NCI-H446 treated with DMSO at 0.1 percent for 48 hours (cell line): ENCODE data around the gene CORIN.

Experiments used
- DNase-seq: peaks from one replicate; lab custom pipeline; 2025; lab: John Stamatoyannopoulos, UW

CORIN gene

DNA sequence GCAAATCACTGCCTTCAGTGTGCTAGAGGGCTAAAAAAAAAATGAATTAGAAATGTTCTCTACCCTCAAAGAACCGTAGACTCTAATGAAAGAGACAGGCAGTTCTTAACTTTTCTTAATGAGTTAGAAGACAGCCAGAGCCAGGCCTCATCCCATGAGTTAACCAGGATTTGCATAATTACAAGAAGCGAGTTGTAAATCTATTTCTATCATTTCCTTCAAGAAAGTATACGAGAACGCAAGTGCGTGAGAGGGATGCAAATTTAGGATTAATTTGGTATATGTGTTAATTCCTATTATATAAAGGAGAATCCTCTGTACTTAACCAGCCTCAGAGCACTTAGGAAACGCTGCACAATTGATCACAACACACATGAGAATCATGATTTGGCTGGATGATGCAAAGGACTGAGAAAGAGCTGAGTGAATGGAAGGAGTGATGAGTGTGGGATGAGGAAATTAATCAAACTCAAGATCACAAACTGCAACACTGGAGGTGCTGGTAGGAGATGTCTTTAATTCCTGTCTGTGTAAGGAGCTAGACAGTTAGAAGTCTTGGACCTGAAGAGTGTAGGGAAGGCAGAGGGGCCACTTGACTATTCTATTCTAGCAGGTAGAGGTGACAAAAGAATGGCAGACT lies 195.6 kb downstream of the CORIN start:
- no peak for DNase-seq

DNA sequence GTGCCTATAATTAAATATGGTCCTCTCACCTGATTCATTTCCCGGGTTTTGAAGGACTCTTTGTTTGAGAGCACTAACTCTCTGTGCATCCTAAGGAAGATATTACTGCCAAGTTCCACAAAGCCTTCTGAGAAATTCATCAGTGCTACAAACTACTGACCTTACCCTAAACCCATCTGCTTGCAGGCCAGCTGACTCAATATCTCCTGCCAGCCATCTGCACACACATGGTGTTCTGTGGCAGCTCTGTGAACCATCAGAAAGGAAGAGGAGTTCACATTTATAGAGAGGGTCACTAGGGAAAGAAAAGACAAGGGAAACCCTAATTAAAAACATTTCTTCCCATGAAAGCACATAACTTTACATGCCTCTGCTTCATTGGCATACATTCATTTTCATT lies 196.1 kb downstream of the CORIN start:
- DNase-seq, result no peak

DNA sequence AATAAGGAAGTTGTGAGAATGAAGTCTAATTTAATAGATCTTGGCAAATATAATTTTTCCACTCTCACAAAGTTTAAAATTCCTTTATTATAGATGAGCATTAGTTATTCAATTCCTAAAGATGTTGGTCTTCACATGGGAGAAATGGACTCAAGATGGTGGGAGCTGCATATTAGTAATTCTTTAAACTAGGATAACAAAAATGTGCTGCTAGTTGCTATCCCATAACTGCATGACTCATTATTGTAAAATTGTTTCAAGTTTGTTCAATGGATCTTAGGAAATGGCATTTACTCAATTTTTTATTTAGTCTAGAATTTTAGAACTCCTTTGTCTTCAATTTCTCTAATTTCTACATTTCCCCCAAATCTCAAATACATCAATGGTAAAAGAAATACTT lies 197.0 kb downstream of the CORIN start:
- no peak for DNase-seq

DNA sequence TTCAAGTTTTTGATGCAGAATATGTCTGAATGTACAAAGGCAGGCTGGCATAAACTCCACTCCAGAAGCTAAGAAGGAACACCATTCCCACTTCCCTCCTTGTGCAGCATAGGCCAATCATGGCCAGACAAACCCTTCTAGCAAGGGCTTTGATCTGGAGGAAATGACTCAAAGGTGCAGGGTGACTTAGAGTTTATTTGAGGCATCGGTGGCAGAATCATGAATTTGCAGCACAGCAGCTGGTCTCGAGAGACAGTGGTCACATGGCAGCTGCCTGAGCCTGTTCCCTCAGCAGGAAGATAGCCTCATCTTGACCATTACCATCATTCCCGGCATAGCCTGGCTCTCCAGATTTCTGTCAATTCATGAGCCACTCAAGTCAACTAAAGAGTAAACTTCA lies 198.3 kb downstream of the CORIN start:
- no peak for DNase-seq

DNA sequence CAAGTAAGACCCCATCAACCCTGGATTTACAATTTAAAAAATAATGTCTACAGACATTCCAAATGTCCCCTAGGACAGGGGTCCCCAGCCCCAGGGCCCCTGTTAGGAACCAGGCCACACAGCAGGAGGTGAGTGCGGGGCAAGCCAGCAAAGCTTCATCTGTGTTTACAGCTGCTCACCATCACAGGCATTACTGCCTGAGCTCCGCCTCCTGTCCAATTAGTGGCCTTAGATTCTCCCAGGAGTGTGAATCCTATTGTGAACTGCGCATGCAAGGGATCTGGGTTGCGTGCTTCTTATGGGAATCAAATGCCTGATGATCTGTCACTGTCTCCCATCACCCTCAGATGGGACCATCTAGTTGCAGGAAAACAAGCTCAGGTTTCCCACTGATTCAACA lies 206.7 kb downstream of the CORIN start:
- no peak for DNase-seq

DNA sequence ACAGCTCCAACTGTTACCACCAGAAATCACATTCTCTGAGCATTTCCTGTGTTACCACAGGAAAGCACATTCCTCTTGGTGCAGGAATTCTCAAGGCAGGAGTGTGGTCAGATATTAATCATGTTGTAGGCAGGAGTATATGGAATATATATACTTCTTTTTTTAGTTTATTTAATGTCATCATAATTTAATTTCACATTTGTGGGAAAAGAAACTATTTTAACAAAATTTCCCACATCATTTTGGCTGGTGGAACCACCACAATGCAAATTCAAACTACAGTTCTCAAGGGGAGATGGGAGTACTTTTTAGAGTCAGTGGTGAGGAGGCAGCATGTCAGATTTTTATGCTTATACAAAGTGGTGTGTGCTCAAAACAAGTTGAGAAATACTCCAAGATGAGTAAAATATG lies 213.8 kb downstream of the CORIN start:
- no peak for DNase-seq

DNA sequence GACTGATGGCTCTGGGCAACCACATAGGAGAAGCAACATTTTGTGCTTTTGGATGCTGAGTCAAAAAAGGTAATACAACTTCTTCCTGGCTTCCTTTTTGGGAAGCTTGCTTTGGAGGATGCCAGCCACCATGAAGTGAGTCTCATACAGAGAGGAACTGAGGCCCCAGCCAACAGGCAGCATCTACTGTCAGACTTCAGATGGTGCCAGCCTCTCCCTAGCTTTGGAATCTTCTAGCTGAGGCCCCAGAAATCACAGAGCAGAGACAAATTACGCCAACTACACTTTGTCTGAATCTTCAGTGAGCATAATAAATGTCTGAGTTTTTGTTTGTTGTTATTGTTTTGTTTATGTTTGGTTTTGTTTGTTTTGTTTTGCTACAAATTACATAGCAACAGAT lies 216.7 kb downstream of the CORIN start:
- DNase-seq, result no peak

DNA sequence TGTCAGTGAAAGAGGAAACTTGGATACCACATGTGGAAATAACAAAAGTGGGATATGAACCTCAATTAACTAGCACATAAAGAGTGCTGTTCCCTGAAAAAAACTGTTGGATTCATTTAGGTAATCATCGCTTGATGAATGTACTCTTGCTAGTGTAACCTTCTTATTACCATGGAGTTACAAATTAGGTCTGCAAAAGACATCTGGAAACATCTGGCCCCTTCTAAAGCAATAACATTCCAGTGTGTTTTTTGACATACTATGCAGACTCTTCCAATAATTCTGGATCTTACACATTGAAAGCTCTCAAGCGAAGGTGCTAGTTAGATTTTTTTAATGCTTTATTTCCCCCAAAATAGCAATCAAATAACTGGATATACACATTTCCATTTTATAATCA lies 218.2 kb downstream of the CORIN start:
- no peak for DNase-seq

DNA sequence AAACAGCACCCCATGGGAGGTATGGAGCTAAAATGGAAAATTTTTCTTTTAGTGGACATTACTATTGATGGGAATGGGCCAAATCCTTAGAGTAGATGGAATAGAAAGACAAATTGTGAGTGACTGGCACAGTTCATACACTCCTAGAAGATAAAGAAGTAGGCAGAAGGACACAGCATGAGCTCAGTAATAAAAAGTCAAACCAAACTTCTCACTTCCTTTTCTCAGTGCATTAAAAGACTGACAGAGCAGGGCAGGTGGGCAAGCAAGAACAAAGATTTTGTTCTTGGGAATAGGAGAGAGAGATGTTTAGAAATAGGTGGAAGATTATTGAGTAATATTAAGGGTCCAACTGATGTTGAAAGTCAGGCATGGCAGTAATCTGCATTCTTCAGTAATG lies 220.3 kb downstream of the CORIN start:
- DNase-seq, result no peak

DNA sequence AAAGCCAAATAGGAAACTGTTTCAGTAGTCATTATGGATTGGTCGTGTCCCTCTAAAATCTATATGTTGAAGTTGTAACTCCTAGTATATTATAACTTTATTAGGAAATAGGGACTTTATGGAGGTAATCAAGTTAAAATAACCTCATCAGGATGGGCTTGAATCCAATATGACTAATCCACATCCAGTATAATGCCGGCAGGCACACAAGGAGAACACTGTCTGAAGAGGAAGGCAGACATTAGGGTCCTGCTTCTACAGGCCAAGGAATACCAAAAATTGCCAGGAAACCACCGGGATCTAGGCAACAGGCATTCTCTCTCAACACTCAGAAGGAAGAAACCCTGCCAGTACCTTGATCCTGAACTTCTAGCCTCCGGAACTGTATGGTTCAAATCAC lies 222.5 kb downstream of the CORIN start:
- DNase-seq, result no peak

DNA sequence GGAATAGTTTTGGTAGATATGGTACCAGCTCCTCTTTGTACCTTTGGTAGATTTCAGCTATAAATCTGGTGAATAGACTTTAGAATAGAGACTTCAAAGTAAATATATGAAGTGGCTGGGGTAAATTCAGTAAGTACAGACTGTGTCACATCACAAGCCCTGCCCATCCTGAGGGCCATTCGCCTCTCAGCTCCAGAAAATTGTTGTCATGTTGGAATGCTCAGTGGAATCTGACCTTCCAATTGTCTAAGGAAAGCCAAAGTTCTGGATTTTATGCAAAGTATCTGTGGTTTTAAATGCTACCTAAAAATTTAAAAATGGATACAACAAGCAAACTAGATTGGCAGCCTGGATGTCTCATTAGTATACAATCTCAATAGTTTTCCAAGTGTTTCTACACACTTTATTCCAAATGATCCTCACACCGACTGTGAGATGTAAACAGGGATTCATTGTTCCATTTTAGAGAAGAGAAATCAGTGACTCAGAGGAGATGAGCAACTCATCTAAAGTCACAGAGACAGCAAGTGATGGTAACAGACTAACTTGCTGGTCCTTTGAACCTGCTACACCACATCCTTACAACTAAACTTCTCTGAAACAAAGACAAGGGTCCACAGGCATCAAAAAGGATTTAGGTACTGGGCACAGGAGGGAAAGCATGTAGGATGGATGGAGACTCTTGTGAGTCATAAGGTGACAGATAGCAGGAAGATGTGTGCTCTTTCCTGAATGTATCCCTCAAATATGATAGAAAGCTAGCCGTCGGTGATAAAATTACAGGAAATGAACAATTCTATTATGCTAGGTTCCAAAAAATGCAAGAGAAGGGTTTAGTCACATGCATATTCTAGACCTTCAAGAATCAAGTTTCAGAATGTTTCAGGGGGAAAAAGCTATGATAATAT lies 225.5 kb downstream of the CORIN start:
- no peak for DNase-seq

DNA sequence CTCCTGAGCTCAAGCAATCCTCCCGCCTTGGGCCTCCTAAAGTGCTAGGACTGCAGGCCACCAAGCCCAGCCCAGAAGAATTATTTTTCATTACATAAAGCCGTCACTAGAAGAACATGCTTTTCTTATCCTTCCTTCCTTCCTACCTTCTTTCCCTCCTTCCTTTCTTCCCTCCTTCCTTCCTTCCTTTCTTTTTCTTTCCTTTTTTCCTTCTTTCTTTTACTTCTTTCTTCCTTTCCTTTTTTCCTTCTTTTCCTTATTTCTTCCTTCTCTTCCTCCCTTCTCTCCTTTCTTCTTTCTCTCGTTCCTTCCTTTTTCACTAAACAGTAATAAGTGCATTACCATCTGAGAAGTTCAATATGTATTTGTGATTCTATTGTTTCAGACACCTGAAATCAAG lies 231.4 kb downstream of the CORIN start:
- no peak for DNase-seq

DNA sequence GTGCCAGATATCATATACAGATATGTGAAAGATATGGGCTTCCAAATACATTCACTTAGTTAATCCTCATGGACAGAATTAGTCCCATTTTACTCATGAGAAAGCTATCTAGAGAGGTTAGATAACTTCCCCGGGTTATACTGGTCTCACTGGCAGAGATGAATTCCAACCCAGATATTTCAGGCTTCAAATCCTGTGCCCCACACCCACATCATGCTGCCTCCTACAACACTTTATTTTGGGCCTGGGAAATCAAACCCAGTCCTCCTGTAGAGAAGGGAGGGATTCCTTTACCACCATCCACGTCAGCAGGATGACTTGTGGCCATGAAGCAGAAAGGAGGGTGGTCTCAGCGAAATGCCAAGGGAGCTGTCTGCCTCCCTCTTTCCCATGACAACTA lies 239.0 kb downstream of the CORIN start:
- no peak for DNase-seq

DNA sequence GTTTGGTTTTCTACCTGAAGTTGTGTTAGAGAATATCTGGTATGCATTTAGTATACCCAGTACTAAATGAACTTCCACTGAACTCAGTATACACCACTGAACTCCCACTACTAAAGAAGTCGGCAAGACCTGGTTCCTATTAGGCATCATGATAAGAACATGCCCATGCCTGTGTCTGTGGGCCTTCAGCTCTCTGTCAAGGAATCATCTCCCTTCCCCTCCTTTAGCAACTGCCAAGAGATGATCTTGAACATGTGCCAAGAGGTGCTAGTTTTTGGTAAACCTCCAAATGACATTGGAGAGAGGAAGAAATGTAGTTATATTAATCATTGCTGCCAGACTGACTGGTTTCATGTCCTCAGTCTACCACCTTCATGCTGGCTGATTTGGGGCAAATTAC lies 239.5 kb downstream of the CORIN start:
- DNase-seq, result peak; percentile 62

DNA sequence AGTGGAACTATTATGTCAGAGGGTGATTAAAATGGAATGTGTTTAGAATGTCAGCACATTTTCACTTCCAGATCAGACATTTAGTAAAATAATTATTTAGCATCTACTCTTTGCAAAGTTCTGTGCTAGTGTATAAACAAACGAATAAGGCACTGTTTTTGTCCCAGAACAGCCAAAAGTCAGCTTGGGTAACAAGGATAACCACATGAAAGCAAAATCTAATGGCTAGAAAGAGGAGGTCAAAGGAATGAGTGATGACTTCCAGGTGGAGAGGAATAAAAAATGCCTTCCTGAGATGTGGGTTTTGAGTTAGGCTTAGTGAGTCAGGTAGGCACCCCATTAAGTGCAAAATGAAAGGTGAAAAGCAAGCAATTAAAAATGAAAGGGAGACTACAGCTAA lies 240.2 kb downstream of the CORIN start:
- no peak for DNase-seq

DNA sequence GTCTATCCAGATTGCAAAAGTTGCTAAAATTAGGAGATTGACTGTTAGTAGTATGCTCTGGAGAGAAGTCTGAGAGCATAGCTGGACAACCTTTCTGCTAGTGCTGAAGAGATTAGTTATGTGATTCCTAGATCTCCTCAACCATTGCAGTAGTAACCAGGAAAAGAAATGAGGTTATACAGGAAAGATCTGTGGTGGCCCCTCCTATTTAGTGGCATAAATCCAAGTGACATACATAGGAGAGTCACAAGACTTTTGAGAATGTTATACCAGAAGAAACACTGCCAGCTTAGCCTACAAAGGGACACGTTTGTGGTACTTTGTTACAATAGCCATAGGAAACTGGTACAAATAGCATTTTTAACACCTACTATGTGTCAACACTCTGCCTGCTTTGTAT lies 247.5 kb downstream of the CORIN start:
- DNase-seq, result no peak

DNA sequence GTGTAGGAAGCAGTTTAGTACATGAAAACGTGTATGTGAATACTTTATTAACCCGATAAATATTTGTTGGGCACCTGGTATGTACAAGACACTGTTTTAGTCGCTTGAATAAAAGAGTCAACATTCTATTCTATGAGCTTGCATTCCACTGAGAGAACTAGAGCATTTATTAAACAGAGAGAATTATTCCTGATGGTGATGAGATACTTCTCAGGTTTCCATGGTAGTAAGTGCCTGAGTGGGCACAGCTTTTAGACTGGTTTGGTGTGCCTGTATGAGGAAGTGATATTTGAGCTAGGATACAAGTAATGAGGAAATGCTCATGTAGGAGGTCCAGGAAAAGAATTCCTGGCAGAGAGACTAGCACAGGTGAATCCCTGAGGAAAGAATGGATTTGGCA lies 258.6 kb downstream of the CORIN start:
- DNase-seq, result no peak

DNA sequence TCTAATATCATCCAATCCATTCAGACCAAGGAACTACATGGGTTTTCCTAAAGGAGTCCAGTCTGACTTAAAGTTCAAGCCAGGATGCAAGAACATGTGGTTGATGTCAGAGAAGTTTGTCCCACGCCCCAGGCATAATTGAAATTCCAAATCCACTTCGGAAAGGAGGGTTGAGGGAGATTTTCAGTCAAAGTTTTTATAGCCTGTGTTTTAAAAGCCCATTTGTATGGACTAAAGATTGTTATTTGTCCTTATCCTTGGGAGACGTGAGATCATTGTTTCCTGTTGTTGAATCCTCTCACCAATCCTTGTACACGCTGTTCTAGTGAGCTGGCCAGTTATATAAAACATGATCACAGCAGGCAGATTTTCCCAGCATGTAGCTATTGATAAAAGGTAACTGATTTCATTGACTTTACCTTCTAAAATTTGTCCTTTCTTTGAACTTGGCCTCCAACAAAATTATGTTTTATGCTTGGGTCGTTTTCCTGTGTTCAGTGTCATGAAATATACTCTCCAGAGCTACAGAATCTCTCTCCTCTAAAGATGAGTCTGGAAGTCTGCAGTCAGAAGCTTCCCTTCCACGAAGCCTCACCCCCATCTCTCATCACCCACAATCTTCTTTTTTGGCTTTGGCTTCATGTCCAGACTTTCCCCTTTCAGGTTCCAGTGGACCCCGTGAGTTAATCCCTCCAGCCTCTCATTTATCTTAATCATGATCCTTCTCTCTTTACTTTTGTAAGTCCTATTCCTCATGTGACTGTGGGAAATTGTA lies 259.9 kb downstream of the CORIN start:
- no peak for DNase-seq

DNA sequence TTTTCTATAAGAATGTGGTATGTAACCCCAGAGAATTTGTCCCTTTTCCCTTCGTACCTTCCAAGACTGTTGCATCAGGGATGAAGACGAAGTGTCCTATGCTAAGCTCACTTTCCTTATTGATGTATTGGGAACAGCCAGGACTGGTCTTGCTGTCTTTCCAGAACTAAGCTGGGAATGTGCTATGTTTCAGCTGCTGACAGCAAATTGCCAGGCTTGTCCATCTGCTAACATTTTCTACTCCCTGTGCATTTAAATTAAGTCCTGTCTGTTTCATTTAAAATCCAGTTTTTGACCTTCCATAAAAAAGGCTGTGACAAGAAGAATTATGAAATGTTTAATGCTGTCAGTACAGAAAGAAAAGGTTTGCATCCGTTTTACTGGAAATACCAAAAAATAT lies 264.9 kb downstream of the CORIN start:
- DNase-seq, result no peak

DNA sequence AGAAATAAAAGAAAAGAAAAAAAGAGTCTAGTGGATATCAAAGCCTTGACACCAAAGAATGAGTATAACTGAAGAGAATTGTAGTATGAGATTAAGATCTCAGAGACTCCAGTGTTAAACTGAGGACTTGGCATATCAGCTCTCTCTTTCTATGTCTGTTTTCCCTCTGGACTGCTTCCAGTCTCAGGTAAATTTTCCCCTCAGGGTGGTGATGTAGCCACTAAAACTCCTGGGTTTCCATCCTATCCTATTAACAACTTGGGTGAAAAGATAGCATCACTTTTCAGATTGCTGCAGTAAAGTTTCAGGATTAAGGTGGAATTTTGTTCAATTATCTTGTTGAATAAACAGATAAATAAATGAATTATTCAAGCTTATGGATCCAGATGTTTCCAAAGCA lies 267.1 kb downstream of the CORIN start:
- DNase-seq, result no peak

DNA sequence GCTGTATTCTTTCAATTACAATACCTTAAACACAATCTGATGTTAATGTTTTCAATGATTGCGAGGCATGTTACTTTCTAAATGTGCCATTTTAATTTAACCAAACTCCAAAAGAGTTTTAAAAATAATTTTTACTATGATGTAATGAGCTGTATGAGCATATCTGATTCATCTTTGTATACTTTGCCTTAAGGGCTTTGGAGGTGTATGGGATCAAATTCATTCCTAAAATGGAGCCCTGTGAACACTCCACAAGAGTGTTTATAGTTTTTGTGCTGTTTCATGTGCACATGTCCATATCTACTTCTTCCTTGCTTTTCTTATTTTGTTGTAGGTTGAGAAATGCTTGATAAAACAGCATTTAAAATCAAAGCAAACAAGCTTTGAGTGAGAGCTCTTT lies 270.4 kb downstream of the CORIN start:
- no peak for DNase-seq

DNA sequence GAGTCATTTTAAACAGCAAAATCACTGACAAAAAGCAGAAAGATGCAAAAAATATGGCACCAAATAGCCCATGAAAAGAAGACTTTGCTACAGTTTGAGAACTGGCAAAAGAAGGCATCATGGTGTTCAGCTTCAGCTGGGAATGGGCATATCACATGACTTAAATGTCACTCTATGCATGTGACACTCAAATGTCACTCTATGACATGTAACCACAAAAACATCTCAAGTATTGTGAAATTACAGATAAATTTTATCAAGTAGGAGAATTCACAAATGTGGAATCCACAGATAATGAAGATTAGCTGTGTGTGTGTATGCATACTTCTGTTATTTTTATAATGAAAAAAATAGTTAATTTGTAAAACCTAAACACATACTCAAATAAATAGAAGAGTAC lies 270.9 kb downstream of the CORIN start:
- DNase-seq, result no peak

DNA sequence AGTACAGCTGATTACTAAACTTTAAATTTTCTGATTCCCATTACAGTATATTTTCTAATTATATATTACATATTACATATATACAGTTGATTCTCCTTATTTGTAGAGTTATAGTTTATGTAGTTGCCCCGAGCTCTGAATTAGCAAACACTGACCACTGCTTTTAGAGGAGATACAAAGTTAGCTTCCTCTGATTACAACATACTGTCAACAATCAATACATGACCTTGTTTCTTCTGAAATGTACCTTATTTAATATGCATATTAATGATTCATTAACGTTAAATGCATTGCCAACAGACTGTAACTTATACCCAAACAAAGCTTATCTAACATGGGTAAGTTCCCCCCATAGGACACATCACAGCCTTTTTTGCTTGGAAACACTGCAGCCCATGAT lies 271.3 kb downstream of the CORIN start:
- no peak for DNase-seq
